GM18526 (cell line): ENCODE results near the gene RORC.

Source experiments
- POLR2A ChIP-seq: IDR thresholded peaks from 3 replicates; pipeline ENCODE4 v1.6.1; 2011; ENCODE audit not compliant: insufficient read length; ENCODE audit errors: extremely low read depth

RORC gene

DNA sequence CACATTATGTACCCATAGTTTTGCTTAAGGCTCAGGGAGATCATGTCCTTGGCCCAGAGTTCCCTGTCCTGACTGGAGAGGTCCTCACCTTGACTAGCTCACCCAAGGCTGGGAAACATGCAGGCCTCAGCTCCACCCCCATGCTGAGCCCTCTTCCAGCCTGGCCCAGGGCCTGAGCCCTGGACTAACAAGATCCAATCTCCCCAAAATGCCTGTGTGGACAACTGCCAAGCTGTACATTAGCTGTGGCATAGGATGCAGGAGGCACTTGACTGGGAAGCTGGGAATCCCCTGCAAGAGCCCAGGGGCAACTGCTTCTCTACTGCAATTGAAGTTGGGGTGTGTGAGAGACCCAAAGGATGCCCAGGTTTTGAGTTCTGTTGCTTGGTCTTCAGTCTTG is 28.4 kb downstream of the RORC start:
- TF ChIP-seq POLR2A, result no peak

DNA sequence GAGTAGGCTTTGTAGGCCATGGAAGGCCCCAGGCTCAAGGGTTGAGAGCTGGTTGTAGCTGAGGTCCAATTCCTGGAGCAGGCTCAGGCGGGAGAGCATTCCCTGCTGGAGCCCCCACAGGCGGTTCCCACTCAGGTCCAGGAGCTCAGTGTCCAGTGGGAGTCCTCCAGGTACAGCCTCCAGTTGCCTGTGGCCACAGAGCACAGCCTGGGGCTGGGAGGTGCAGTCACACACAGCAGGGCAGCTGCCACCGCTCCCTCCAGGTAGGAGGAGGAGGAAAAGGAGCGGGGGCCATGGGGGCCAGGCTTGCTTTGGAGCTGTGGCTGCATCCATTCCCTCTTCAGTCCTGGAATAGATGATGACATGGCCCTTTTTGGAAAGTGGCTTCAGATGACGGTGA is 29.2 kb downstream of the RORC start:
- TF ChIP-seq POLR2A, result no peak

GRCh38 chr1:151801846-151802245 is 29.8 kb downstream of the RORC start:
- TF ChIP-seq POLR2A, result no peak

DNA sequence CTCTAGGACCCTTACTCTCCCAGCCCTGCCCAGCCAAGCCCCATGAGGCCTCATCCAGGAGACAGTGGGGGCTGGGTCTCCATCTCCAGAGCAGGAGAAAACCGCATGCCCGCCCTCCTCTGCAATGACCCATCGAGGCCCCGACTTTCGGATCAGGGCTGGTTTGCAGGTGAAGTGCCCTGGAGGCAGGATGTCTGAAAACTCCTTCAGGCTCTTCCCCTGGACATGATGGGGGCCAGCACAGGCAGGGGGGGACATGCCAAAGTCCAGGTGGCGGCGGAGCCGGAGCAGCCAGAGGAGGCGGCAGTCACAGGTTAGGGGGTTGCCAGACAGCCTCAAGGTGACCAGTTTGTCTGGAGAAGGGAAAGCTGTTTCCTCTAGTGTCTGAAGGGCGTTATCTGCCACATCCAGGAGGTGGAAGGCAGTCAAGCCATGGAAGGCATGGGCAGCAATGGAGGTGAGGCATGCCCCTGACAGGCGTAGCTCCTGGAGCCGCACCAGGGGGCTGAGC is 30.2 kb downstream of the RORC start:
- no peak for TF ChIP-seq POLR2A

DNA sequence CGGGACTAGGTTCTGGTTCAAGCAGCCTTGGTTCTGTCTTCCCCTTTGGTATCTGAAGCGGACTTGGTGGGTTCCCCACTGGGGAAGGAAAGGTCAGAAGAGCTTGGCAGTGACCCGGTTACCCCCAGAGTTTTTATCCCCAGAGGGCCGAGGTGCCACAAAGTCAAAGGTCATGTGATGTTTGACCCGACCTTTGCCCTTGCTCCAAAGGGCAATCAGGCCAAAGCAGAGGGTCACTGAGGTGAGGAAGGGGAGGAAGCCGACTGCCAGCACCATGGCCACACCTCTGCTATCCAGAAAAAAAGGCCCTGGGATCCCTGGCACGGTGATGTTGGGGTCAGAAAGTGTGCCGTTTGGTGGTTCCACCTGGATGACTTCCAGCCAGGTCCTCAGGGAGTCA is 30.8 kb downstream of the RORC start:
- TF ChIP-seq POLR2A, result no peak

GRCh38 chr1:151799179-151800022 is 32.2 kb downstream of the RORC start:
- no peak for TF ChIP-seq POLR2A

DNA sequence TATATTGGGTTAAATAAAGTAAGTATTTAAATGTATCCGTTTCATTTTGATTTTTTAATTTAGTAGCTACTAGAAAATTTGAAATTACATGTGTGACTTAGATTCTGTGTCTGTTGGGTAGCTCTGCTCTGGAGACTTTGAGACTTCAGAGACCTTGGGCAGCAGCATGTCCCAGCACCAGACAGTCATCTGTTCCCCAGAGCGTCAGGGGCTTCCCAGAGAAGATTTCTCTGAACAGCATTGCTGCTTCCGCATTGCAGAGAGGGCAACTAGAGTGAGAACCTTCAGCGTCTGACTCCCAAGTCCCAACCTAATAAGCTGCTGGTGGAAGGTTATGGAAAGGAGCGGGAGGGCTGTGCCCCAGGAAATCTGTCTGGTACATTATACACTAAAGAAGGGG is 33.0 kb downstream of the RORC start:
- TF ChIP-seq POLR2A, result no peak

GRCh38 chr1:151790940-151791651 is 40.5 kb downstream of the RORC start:
- no peak for TF ChIP-seq POLR2A

DNA sequence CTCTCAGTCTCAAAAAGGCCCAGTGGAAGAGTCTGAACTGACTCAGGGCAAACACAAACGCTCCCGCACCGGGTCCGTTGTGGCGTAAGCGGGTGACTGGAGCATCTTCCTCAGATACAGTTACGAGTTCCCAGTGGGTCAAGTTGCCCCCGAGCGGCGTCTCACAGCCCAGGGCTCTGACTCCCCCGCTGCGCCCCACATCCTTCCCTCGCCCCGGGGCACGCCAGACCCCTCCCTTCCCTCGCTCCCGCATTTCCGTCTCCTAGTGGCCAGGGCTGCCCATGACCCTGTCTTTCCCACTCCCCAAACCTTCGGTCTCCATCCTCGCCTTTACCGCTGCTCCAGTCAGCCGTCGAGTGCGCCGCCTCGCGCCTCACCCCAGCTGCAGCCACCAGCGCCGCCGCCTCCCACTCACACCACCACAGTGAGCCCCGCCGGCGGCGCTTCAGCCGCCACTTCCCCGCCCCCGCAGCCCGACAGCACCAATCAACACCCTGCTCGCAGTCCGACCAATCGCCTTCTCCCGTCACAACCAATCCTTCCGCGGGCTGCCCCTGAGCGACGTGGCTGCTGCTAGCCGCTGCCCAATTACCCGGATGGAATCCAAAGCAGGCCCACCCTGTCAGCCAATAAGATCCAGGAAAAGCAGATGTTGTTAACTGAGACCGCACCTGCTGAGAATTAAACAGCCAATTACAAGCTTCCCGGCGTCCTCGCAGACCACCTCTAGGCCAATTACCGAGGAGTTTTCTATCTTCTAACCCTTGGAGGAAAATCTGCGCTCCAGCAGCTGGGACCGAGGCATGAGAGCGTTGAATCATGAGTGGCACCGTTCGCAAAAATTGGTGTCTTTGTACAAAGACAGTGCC is 41.3 kb downstream of the RORC start, which contains the start of gene TDRKH:
TSS of gene TDRKH (minus strand) at position 430 of the 869 bp plus-strand sequence. CDS start 7,478 bp downstream, outside the sequence.
- peak; percentile 24 for TF ChIP-seq POLR2A

DNA sequence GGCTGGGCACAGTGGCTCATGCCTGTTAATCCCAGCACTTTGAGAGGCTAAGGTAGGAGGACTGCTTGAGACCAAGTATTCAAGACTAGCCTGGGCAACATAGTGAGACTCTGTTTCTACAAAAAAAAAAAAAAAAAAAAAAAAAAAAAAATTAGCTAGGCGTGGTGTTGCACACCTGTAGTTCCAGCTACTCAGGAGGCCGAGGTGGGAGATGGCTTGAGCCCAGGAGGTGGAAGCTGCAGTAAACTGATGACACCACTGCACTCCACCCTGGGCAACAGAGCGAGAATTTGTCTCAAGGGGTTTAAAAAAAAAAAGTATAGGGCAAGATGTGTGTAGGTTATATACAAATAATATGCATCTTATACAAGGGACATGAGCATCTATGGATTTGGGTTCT is 43.9 kb downstream of the RORC start:
- no peak for TF ChIP-seq POLR2A

GRCh38 chr1:151783796-151784195 is 47.8 kb downstream of the RORC start:
- TF ChIP-seq POLR2A, result no peak

- TF ChIP-seq POLR2A, result no peak
Observed at GRCh38 chr1:151782741-151783140, 48.9 kb downstream of the RORC start.

DNA sequence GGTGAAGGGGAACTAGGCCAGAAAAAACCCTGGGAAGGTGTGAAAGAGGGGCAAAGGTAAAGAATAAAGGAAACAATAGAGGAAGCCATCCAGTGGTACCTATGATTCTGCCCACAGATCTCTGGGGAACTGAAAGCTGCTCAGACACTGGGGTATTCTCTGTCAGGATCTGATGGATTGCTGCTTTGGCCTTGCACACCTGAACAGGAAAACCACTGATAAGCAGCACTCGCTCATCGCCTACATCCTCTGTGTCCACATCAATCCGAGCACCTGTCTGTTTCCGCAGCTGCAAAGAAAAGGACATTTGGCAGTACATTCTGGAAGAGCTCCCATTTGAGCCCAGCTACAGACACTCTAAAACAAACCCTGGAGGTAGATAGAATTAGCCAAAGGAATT is 51.8 kb downstream of the RORC start:
- TF ChIP-seq POLR2A, result no peak

GRCh38 chr1:151777317-151777716 is 54.3 kb downstream of the RORC start:
- TF ChIP-seq POLR2A, result no peak

- no peak for TF ChIP-seq POLR2A
Observed at GRCh38 chr1:151776665-151777062, 54.9 kb downstream of the RORC start.
